HG02759 (cell line): ENCODE results near the gene MTAP.
A peak's percentile ranks its signal among the peaks of the same experiment; 100 is the strongest.

ENCODE experiments used
- ATAC-seq: cut with Tn5 transposase; IDR thresholded peaks from one replicate; pipeline ENCODE4 v1.9.1; 2021; ENCODE audit warnings: mild to moderate bottlenecking, moderate library complexity; ENCODE audit not compliant: unreplicated experiment

Gene MTAP

DNA sequence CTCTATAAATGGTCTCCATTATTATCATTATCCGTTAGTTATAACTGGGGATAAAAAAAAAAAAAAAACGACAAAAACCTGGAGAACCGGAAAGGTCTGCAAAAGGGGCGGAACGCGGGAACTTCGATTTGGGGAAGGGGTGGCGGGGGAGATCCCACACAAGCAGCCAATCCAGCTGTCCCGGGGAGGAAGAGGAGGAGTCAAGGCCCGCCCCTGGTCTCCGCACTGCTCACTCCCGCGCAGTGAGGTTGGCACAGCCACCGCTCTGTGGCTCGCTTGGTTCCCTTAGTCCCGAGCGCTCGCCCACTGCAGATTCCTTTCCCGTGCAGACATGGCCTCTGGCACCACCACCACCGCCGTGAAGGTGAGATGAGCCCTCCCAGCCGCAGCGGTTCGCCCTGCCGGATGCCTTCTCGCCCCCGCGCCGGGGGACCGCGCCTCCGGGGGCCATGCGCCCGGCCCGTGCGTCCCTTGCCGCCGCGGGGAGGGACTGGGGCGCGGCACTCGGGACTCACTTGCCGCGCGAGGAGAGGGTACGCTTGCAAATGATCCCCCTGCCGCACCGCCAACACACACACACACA lies at the start of gene MTAP:
TSS of gene MTAP (plus strand) at position 219 of the 583 bp plus-strand sequence. CDS start at position 332, 113 bp downstream.
- peak; percentile 92 for ATAC-seq

GRCh38 chr9:21753523-21753922 lies 48.9 kb upstream of the MTAP start:
- no peak for ATAC-seq

- ATAC-seq, result no peak
Measured at GRCh38 chr9:21754741-21755140, 47.7 kb upstream of the MTAP start.

DNA sequence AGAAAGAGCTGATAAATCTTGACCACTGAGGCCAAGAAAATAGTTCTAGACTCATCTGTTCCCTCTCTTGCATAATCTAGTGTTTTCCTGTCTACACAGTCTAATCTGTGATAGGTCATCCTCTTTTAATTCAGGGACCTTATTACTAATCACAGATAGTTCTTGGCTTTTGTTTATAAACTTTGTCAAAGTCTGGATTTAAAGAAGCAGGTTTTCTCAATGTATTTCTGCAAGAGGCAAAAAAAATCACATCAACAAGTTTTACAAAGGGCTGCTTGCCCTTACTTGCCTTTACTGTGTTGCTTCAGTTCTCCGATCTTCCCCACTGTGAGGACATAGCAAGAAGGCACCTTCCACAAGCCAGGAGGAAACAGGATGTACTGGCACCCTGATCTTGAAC lies 43.9 kb upstream of the MTAP start:
- no peak for ATAC-seq

GRCh38 chr9:21761309-21761901 lies 41.0 kb upstream of the MTAP start:
- ATAC-seq, result peak; percentile 93

- no peak for ATAC-seq
Measured at GRCh38 chr9:21762064-21762463, 40.4 kb upstream of the MTAP start.

DNA sequence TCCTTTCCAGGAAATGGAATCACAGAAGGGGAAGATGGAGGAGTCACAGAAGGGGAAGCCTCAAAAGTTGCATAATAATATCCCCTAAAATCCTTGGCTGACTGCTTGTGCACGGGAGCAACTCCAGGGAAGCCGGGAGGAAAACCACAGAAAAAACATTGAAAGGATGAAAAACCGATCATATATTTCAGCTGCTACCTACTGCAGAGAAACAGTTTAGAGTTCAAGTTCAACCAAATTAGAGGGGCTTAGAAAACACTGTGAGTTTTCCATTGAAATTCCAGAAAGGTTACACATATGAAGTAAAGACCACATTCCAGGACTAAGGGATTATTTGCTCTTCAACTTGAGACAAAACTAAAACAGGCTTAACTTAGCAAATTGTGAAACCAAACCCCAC lies 37.6 kb upstream of the MTAP start:
- ATAC-seq, result no peak

GRCh38 chr9:21766096-21766495 lies 36.3 kb upstream of the MTAP start:
- ATAC-seq, result no peak

DNA sequence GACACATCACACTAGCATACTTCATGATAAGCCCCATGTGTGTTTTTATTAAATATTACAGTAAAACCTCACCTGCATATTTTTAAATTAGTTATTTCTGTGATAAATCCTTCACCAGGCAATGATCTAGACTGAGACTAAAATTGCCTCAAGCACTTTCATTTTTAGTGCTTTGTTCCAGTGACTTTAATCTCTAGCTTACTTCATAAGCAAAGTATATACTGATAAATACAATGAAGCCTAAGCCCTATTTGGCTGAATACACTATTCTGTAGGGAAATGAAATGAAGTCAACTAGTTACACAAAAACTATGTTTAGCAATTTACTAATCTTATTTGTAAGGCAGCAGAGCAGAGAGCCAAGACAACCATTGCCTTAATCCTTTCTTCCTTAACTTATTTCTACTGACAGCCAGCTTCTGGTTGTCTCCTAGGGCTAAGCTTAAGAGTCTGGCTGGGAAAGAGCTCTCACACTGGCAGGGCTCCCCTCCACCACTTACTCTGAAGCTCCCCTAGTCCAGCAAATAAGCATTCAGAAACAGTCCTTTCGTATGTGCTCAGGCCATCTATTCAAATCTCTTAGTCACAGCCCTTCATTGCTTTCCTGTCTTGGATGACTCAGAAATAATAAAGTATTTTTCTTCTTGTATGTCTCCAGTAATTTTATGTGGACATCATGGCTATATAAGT lies 31.4 kb upstream of the MTAP start:
- no peak for ATAC-seq

DNA sequence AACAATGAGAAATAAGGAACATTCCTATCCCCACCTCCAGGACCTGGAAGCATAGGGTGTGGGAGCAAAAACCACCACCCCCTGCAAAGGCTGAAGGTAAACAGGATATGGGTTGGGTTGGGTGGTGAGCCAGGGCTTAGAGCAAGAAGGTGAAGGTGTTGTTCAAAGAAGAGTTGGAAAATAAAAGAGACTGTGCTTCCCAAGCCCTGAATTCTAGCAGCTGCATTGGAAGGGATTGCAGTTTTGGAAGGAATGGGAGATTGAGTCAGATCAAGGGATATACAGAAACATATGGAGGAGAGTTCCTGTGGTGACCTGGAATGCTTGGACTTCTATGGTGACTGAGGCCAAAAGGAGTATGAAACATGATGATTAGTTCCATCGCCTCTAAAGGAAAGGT lies 24.7 kb upstream of the MTAP start:
- no peak for ATAC-seq

GRCh38 chr9:21778304-21778703 lies 24.1 kb upstream of the MTAP start:
- ATAC-seq, result no peak

GRCh38 chr9:21779397-21779796 lies 23.0 kb upstream of the MTAP start:
- no peak for ATAC-seq

- ATAC-seq, result no peak
Measured at GRCh38 chr9:21781656-21782055, 20.8 kb upstream of the MTAP start.

DNA sequence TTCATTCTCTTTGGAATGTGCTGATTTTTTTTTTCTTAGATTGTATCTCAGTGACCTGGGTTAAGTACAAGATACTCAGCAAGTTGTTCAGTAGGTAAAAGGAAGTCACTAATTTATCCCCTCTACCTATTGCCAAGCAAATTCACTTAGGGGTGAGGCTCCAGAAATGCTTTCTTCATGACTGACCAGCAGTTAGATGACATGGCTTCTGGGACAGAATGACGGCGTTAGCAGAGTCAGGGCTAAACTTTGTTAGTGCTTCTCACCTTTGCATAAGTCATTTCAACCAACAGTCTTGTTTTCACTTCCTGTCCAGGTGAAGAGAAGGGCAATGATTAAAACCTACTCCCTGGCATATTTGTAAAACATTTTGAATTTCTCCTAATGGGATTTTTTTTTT lies 20.2 kb upstream of the MTAP start:
- ATAC-seq, result no peak

GRCh38 chr9:21788752-21789151 lies 13.7 kb upstream of the MTAP start:
- ATAC-seq, result no peak

- peak; percentile 98 for ATAC-seq
Measured at GRCh38 chr9:21789541-21790037, 12.8 kb upstream of the MTAP start.

GRCh38 chr9:21795483-21795882 lies 7.0 kb upstream of the MTAP start:
- no peak for ATAC-seq

GRCh38 chr9:21796768-21797167 lies 5.7 kb upstream of the MTAP start:
- ATAC-seq, result no peak

DNA sequence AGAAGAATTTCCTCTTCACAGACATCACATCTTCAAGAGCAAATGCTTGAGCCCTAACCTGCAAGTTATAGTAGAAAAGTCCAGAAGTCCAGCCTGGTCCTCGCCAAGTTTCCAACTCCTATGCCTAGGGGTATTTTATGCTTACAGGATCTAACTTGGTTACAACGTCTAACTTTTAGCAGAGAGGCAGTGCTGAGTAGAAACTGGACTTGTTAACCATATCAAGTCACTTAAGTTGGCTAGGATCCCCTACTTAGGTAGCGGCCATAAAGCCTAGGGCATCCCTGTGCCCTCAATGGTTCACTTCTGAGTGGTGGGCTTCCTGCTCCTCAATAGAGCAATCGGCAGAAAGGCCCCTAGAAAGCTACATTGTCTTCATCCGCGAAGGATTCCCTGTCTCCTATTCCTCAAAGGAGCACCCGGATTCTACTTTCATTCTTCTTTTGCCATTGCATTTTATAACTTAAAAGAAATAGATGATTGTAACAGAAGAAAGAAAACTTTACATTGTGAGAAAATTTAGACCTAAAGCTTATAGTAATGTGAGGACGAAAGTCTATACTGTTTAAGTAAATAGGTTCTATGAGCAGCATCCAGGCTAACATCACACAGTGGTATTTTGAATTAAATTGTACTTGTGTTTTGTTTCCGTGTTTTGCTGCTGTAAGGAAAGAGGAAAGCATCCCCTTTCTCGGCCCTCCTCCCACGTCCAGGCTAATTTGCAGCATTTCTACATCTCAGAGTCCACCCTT lies 1.3 kb upstream of the MTAP start:
- no peak for ATAC-seq

DNA sequence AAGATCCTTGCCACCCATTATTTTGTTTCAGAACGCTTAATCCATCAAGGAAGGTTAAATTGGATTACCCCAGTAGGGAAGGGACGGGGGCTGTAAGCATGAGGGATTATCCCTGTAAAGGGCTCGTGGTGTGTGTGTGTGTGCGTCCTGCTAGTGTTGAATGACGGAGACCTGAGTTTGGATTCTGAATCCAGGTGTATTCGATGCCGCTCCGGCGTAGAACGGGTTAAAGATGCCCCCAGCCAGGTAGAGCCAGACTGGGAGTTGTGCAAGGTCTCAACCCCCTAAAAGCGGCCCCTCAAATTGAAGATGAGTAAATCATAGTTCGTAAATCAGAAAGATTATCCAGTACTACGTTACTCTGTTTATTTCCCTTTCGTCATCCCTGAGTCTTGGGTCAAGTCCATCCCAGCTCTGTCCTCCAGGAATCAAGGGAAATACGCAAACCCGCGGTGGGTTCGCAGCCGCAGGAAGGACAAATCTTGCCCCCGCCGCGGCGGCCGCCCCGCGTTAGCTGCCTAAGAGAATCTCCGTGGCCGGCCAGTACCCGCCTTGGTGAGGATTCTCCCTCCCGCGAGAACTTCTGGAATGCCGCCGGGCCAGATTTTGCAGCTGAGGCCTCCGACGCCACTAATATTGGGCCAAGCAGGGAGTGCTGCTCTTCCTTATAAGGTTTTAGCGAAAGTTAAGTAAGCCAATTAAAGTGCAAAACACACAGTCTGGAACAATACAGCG lies 586 bp upstream of the MTAP start:
- ATAC-seq, result peak; percentile 14

DNA sequence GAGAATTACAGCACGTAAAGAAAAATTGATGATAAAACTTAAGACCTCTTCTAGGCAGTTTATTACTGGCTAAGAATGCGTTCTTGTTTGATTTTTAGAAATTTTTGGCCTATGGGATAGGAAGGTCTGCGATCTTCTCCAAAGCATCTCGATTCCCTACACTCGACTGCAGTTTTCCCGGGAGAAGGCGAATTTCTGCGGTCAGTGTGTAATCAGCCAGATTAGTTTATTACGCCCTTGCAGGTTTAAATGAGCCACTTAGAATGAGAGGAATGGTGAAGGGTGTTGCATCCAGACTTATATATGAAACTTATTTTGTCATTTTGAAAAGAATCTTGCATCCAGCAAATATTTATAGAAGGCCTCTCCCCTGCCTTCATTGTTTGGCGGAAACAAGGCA lies 1.2 kb downstream of the MTAP start:
- ATAC-seq, result no peak
